Measurements from ENCODE around the gene GRIK4. TPM values are rescaled to one million over a fixed set of nuclear protein-coding genes. Genes with fewer than 3 reads are reported as not detected.

The GRIK4 gene
- total RNA-seq, 4 donors from 2014 or later = 0.09 TPM; not detected in 3

DNA sequence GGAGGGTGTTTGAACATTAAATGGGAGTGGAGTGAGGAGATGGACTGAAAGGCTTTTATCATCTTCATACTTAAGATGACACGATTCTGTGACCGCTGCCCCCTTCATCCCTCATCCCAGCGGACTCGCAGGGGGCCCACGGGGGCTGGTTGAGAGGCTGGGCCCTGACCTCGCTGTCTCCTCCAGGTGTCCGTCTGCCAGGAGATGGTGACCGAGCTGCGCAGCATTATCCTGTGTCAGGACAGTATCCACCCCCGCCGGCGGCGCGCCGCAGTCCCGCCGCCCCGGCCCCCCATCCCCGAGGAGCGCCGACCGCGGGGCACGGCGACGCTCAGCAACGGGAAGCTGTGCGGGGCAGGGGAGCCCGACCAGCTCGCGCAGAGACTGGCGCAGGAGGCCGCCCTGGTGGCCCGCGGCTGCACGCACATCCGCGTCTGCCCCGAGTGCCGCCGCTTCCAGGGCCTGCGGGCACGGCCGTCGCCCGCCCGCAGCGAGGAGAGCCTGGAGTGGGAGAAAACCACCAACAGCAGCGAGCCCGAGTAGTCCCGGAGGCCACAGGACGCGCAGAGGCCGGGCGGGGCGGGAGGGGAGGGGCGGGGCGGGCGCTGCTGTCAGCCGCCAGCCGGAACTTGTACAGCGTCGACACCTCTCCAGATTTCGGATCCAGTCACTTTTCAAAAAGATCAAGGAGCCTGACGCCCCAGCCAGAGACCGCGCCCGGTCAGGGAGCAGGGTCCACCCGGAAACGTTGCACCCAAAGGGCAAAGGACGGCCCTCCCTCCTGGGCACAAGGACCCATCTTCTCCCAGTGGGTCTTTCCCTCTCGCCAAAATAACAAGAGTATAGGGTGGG is 474.4 kb downstream of the GRIK4 start:
- ATAC-seq (ENCODE audit: low FRiP score) (peak; percentile 83), DNase-seq (ENCODE audit: low spot score) (no peak)
- TF ChIP-seq, protein P1, sequence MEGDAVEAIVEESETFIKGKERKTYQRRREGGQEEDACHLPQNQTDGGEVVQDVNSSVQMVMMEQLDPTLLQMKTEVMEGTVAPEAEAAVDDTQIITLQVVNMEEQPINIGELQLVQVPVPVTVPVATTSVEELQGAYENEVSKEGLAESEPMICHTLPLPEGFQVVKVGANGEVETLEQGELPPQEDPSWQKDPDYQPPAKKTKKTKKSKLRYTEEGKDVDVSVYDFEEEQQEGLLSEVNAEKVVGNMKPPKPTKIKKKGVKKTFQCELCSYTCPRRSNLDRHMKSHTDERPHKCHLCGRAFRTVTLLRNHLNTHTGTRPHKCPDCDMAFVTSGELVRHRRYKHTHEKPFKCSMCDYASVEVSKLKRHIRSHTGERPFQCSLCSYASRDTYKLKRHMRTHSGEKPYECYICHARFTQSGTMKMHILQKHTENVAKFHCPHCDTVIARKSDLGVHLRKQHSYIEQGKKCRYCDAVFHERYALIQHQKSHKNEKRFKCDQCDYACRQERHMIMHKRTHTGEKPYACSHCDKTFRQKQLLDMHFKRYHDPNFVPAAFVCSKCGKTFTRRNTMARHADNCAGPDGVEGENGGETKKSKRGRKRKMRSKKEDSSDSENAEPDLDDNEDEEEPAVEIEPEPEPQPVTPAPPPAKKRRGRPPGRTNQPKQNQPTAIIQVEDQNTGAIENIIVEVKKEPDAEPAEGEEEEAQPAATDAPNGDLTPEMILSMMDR (IDR thresholded peaks at IDR 0.05) = no peak

DNA sequence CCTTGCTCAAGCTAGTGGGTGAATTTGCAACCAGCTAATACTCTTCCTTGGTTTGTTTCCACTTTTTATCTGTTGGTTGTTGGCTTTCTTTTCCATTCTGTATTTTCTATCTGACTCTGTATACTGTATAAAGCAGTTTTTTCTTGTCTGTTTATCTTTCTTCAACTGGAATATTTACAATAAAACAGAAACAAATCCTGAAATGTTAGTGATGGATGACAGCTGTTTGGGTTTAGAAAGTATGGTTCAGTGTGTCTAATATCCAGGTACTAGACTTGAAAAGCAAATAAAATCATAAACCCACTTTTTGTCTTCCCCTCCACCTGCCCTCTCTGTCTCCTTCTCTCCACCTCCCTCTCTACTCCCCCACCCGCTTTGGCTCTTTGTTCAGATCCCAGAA is 477.1 kb downstream of the GRIK4 start:
- DNase-seq (ENCODE audit: low spot score) = no peak
- TF ChIP-seq, protein P1 (IDR thresholded peaks at IDR 0.05) = no peak

DNA sequence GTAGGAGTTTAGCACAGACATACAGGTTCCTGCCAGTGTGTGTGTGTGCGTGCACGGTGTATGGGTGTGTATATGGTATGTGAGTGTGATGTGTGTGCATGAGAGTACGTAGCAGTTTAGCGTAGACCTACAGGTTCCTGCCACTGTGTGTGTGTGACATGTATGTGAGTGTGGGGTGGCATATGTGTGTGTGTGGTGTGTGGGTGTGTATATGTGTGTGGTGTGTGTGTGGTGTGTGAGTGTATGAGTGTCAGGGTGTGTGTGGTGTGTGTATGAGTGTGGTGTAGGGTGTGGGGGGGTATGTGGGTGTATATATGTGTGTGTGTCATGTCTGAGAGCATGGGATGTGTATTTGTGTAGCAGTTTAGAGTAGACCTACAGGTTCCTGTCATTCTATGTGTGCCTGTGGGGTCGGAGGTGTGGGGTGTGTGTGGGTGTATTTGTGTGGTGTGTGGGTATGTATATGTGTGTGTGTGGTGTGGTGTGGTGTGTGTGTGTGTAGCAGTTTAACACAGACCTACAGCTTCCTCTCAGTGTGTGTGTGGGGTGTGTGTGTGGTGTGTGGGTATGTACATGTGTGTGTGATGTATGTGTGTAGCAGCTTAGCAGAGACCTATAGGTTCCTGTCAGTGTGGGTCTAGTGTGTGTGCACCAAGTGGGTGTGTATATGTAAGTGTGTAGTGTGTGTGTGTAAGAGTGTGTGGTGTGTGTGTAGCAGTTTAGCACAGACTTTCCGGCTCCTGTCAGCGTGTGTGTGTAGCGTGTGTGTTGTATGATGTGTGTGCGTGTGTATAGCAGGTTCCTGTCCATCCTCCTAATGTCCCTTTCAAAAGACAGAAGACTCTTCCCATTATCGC is 480.5 kb downstream of the GRIK4 start:
- DNase-seq (ENCODE audit: low spot score) (no peak), ATAC-seq (ENCODE audit: low FRiP score) (no peak)
- TF ChIP-seq, protein P1 (IDR thresholded peaks at IDR 0.05) = no peak

More for the DNA sequence above, 477.1 kb downstream of the GRIK4 start:
- ATAC-seq (ENCODE audit: low FRiP score) = no peak

DNA sequence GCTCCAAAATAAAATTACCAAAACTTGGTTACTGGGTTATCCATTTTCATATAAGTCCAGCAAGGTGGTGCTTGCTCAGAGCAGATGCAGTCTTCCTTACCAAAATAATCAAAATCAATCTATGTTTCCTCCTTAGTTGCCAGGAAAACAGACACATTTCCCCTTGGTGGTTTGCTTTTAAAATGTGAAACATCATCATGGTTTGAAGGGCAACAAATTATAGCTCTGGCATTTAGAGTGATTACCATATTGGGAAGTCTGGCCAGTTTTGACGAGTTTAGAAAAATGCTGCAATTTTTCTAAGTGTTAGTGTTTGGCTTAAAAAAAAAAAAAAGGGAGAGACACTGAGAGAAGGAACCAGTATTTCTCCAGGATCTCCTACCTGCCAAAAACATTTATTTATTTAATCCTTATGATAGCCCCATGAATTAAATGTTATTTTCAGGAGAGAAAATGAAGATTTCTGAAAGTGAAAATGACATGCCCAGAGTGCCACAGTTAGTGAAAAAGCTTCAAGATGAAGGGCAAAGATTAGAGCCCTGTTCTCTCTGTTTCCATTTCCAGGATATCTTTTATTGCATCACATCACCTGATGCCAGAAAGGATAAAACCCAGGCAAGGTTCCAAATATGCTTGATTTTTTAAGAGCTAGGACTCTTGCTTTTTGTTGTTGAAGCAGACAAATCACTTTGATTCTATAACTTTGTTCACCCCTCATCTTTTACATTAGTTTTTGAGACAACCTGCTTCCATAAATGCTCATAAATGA is 482.7 kb downstream of the GRIK4 start:
- ATAC-seq (ENCODE audit: low FRiP score) (no peak), DNase-seq (ENCODE audit: low spot score) (no peak)
- TF ChIP-seq, protein P1 (IDR thresholded peaks at IDR 0.05) = no peak

DNA sequence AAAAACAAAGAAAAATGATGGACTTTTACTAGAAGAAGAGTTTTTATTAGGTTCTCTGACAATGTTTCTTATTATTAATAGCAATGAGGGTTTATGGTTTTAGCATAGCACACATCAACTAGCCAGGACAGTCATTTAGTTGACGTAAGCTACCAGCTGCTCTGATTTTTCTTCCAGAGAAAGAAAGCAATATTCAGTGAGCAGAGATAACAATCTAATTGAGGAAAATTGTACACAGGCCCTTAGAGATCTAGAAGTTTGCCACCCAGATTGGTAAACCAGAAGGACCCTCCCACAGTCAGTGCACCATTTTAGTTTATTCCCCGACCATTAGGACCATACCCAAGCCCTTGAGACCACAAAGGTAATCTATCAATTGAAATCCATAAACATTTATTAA is 483.6 kb downstream of the GRIK4 start:
- TF ChIP-seq, protein P1 (IDR thresholded peaks at IDR 0.05) = no peak
- ATAC-seq (ENCODE audit: low FRiP score) (no peak), DNase-seq (ENCODE audit: low spot score) (no peak)

DNA sequence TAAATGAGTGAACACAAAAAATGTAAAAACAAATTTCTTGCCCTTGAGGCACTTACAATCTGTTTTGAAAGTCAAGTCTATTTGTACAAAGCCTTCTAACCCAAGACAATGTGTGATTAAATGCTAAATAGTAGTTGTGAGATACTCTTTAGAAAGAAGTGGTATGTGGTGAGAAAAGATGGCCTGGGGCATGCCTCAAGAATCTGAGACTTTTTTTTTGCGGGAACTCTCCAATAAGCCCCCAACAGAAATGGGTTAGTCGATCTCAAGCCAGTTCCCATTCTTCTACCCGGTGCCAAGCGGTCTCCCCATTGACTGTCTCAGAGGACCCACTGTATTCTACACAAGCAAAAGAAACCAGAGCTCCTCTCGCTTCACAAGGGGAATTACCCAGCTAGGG is 485.4 kb downstream of the GRIK4 start:
- no peak for DNase-seq (ENCODE audit: low spot score)
- ATAC-seq (ENCODE audit: low FRiP score) = no peak
- TF ChIP-seq, protein P1 (IDR thresholded peaks at IDR 0.05) = no peak

Data from omental fat pad (tissue), 4 donors.